HG02840 (cell line): ENCODE data around the gene RXRA.
"Not testable (repeated sequence)": the region's sequence is repeated elsewhere in the genome, so short reads cannot be mapped to it uniquely, and the experiment has no call there.

Source experiments
- ATAC-seq: cut with Tn5 transposase; IDR thresholded peaks from one replicate; pipeline ENCODE4 v1.9.1; 2021; ENCODE audit warnings: mild to moderate bottlenecking, moderate library complexity, moderate number of reproducible peaks; ENCODE audit not compliant: unreplicated experiment, low FRiP score

The RXRA gene

DNA sequence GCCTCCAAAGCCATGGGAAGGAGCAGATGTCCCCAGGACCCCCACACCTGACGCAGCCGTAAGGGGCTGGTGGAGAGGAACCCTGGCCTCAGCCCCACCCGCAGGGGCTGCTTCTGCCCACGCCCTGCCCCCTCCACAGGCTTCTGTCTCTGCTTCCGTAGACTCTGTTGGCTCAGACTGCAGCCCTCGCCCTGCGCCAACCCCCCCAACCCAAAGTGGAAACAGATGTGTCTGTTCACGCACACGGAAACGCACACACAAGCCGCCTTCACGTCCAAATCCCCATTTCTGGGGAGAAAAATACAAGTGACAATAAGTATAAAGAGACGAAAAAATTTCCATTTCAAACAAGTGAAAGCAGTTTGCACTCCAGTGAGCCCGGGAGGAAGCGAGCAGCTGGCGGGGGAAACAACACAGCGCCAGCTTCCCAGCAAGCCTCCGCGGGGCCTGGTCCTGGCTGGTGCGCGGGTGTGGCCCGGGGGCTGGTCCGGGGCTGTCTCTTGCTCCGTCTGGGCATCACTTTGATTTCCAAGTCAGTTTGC, 32.6 kb upstream of the RXRA start:
- no peak for ATAC-seq

DNA sequence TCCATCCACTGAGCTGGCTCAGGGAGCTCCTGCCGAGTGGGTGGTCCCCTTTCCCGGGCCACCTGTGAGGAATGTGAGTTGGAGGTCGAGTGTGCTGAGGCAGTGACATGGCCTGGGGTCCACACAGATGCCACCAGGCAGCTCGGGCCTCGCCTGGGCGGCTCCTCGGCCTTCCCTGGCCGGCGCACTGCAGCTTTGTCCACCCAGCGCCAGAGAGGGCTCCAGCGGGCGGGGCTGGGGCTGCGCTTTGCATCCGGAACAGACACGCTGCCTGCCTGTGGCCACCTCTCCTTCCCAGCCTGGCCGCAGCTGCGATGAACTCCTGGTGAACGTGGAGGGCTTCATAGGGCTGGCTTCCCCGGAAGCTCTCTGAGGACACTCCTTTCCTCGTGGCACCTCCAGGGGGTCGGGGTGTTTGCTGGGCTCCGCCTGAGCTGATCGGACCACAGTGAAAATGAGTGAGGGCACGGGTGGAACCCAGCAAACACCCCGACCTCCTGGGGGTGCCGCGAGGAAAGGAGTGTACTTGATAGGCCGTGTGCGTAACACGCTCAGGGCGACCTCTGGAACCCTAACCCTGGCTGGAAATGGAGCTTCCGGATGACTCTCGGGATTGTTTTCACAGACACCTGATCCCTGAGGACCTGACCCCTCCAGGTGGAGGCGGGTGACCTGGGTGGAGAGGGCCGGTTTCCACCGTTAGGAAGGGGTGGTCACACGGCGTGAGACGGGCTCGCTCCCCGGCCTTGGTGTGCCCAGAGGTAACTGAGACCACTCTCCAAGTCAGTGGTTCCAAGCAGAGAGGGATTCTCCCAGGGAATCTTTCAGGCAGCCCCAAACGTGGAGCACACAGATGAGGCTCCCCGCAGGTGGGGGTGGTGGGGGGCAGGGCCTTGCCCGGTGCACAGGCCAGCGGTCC, 31.8 kb upstream of the RXRA start:
- ATAC-seq, result no peak

DNA sequence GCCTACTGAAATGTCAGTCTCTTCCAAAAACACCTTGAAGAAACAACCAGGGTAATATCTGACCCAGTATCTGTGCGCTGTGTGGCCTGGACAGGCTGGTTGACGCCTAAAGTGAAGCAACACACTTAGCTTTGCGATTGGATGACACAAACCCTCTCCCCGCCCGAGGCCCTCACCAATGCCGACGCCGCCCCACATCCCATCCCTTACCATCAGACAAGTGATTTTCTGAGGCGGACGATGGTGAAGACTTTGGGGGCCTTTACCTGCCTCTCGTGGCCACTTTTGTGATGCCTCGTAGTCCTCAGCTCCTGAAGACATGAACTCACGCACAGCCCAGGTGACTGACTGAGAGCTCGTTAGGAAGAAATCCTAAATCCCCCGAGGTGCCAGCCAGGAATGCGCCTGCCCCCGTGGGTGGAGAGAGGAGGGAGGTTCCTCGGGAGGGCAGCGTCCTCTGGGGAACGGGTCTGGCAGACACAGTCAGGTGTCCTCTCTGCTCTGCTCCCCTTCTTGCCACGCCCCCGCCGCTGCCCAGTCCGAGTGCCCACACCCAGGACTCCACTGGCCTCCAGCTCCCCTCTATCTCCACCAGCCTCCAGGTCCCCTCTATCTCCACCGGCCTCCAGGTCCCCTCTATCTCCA, 31.0 kb upstream of the RXRA start:
- ATAC-seq, result no peak

DNA sequence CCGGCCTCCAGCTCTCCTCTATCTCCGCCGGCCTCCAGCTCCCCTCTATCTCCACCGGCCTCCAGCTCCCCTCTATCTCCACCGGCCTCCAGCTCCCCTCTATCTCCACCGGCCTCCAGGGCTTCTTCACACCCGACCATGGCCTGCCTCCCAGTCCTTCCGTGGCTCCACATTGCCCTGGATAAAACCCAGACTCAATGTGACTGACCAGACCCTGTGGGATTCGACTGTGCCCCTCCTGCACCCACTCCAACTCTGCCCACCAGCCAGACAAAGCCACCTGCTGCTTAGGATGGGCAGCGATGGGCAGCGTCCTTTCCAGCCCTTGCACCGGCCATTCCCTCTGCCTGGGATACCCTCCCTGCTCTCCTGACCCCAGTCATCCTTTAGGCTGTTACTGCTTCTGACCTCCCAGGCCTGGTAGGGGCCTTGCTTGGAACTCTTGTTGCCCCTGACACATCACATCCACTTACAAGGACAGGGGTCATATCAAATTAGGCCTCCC, 30.5 kb upstream of the RXRA start:
- no peak for ATAC-seq

DNA sequence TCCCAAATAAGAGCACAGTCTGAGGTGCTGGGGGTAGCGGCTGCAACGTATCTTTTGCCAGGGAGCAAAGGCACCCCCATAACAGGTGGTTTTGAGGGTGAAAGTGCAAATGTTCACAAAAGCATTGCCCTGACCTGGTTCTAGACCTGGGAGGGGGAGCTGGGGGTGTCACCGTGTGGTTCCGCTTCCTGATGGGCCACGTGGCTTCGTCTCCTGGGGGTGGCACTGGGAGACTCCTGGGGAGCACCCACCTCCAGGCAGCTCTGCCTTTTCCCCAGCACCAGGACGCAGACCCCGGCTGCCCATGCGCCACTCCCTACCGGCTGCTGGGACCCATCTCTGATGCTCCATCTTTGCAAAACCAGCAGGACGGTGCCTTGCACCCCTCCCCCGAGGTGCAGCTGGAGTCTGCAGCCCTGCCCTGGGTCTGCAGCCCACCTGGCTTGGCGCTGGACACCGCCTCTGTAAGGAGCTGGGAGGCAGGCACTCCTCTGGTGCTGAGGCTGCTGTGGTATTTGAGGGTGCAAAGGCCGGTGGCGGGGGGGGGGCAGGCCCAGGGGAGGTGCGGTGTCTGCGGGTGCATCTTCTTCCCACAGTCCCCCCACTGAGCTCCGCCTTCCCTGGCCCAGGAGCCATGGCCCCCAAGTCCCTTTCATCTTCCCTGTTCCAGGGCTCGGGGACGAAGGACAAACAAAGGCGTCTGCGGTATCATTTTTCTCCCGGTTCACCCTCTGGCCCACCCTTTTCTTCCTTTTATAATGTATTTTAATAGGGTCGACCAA, 29.8 kb upstream of the RXRA start:
- ATAC-seq, result no peak

DNA sequence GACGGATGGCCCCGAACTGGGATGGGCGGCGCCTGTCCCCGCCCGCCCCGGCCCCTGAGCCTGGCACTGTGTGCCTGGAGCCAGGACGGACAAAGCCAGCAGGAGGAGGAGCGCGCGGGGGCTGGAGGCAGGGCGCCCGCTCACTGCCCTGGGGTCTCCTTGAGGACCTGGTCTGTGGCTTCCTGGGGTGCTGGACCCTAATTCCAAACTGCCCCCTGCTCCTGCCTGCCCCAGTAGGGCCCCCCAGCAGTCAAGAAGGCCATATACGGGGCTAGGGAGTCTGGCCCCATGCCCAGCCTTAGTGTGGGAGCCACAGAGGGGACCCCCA, 29.2 kb upstream of the RXRA start:
- ATAC-seq, result no peak

DNA sequence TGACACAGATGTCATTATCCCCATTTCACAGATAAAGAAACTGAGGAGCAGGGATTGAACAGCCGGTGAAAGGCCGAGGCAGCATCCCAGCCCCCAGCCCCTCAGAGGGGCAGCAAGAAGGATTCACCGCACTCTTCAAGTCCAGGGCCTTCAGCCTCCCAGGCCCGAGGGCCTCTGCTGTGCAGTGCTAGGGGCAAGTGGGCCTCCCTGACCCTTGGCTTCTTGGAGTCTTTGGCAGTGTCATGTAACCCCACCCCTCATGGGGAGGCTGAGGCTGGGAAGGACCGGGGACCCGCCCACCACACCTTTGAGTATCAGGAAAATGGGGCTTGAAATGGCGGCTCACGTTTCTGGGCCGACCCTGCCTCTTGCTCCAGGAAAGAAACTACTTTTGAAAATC, 28.7 kb upstream of the RXRA start:
- no peak for ATAC-seq

DNA sequence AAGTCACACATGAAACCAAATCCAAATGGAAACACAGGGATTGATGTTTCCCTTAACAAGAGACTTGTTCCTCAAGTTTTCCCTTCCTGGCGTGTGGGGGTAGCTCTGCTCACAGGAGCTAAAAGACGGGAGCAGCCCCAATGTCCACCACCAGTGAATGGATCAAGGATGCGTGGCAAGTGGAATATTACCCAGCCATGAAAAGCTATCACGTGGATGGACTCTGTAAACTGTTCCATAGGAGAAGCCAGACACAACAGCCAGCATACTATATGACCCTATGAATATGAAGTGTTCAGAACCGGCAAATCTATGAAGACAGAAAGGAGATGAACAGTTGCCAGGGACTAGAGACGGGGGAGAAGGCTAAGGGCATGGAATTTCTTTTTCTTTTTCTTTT, 28.3 kb upstream of the RXRA start:
- ATAC-seq, result no peak

DNA sequence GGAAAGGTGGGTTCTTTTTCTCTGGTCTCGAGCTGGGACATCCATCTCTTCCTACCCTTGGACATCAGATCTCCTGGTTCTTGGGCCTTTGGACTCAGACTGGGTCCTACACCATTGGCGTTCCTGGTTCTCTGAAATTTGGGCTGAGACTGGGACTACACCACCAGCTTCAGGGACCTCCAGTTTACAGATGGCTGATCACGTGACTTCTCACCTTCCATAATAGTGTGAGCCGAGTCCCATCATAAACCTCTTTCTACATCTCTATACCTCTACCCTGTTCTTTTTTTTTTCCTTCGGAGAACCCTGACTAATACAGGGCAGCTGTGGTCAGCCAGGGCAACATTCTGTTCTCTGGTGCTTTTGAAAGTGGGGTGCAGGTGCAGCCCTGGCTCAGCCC, 27.2 kb upstream of the RXRA start:
- ATAC-seq, result no peak

DNA sequence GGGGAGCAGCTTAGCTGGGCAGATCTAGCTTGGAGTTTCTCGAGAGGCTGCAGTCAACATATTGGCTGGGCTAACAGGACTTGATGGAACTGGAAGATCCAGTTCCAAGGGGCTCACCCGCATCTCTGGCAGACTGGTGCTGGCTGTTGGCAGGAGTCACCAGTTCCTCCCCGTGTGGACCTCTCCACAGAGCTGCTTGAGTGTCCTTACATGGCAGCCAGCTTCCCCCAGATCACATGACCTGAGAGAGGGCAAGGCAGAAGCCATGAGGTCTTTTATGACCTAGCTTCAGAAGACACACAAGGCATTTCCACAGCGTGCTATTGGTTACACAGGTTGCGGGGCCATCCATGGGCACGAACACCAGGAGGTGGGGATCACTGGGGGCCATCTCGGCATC, 26.4 kb upstream of the RXRA start:
- ATAC-seq, result no peak

DNA sequence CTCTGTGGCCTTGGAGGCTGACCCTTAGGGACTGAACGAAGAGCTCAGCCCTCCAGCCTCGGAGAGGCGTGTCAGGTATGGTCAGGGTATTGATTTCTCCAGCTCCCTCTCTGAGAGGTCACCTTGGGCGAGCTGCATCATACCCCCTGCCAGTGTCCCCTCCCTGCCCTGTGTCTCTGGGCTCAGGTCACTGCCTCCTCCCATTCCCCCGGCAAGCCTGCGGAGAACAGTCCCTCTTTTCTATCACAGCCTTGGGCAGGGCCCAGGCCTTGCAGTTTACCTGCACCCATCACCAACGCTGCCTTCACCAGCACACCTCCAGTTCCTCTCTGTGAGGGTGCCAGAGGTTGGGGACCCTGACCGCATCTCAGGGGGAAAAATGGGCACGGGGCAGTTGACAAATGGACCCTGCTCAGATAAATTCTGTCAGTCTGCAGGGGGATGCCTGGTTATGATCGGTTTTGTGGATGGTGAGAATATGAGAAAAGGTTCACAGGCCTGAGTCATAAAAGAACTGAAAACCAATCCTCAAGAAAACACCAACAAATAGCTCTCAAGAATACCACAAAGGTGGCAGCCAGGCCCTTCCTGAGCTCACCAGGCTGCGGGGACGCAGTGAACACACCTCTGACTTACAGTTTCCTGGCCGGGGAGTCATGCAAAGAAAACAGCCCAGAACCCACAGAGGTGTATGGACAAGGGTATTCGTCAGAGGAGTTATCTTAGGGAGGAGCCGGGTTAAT, 24.7 kb upstream of the RXRA start:
- no peak for ATAC-seq

DNA sequence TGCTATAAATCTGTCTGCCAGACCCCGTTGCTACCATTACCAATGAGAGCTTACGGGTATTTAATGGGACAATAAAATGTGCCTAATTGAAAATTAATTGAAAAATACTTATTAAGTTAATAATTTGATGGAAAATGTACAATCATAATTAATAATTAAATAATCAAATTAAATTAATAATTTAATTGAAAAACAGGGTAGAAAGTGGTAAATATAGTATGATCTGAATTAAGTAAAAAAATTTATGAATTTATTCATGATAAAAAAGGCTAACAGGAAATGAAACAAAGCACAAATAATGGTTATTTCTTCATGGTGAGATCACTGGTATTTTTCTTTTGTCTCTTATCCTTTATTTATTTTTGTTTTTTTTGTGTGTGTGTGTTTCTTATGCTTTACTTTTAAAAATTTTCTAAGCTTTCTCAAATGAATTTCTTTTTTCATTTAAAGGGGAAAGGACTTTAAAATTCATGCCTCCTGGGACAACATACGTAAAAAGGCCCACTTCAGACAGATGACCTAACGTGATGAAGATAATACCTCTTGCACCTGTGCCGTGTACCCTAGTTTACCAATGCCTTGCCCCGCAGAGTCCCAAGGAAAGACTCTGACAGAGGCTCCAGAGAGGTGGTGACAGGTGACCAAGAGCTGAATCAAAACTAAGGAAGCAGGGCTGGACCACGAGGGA, 24.0 kb upstream of the RXRA start:
- no peak for ATAC-seq

DNA sequence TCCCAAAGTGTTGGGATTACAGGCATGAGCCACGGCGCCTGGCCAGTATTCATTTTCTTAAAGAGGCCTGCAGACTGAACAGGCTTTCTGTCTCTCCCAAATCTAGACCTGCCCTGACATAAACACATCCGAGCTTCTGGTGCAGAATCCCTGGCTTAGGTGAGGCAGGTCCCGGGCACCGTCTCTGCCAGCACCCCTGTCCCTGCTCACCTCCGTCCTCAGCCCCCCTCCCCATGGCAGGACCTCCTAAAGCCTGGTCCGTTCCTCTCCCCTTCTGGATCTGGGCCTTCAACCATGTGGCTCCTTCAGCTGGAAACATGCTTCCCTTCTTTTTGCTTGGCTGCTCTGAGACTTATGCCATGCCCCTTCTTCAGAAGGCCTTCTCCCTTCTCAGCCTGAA, 22.7 kb upstream of the RXRA start:
- ATAC-seq, result no peak

DNA sequence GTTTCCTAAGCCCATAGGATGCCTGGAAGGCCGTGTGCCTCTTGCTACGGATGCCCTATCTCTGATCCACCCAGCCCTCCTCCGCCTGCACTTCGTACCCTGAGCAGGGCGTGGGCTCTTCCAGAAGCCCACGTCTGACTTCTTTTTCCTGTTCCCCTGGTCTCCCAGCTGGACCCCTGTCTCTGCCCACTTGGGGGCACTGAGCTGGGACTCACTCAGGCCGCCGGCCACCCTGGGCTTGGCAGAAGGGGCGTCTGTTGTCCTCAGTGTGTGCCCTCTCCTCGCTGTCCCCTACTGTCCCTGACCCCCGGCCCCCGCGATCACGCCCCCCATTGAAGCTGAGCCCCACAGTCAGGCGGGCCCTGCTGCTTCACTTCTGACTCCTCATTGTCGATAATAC, 22.0 kb upstream of the RXRA start:
- ATAC-seq, result no peak

DNA sequence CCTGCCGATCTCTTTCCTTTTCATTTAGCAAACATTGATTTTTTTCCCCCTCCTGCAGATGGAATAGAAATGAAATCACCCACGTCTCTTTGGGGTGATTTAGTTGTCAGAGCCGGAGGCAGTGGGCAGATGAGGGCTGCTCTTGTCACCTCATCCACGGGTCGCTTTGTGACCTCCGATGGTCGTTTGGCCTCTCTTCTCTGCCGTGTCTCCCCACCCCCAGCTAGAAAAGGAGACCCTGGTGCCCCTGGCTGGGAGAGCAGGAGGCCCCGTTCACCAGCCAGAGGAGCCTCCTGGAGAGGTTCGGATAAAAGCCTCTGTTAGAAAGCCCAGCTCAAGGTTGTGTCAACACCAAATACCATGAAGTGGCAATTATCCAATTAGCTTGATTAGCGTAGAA, 21.6 kb upstream of the RXRA start:
- no peak for ATAC-seq

DNA sequence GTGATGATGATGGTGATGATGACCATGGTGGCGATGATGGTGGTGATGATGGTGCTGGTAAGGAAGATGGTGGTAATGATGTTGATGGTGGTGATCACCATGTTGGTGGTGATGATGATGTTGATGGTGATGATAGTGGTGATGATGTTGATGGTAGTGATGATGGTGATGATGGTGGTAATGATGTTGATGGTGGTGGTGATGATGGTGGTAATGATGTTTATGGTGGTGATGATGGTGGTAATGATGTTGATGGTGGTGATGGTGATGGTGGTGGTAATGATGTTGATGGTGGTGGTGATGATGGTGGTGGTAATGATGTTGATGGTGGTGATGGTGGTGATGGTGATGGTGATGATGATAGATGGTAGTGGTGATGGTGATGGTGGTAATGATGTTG, 20.7 kb upstream of the RXRA start:
- no peak for ATAC-seq

DNA sequence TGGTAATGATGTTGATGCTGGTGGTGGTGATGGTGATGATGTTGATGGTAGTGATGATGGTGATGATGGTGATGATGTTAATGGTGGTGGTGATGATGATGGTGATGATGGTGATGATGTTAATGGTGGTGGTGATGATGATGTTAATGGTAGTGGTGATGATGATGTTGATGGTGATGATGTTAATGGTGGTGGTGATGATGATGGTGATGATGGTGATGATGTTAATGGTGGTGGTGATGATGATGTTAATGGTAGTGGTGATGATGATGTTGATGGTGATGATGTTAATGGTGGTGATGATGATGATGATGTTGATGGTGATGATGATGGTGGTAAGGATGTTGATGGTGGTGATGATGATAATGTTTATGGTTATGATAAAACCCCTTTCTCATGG, 20.2 kb upstream of the RXRA start:
- not testable (repeated sequence) for ATAC-seq

DNA sequence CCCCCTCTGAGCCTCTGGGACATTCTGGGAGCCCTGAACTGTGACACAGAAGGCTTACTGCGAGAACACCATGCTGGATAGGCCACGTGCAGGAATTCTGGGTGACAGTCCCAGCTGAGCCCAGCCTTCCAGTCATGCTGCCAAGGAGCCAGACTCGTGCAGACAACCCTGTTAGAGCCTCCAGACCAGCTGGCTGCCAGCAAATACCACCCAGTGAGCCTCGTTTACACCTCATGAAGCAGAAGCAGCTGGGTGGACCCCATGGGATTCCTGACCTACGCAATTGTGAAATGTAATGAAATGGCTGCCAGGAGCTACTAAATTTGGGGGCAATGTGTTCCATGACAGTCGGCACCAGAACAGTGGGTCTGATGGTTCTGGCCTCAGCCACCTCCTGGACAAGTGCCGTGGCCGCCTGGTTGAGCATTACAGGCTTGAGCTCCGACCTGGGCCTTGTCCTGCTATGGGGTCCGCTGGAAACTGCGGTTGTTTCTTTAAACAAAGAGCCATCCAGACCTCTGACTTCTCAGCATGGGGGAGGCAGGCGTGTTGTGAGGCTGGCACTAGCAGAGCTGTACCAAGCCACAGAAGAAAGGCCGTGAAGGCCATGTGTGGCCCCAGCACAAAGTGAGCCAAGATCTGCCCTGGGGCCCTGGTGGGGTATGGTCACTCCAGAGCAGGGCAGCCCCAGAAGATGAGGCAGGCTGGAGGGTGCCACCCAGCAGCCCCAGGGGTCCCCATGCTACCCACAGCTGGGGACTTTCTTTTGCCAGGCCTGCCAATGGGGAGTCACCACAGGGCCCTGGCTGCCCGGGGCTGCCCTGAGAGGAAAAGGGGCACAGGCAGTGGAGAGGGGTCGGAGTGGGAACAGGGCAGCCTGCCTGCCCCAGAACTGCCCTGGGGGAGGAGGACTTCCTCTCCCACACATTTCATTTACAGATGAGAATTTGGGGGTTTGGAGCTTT, 19.3 kb upstream of the RXRA start:
- ATAC-seq, result no peak
